ENCODE measurements around the gene CAND1.

Gene CAND1

GRCh38 chr12:67319936-67320335, 50.8 kb downstream of the CAND1 start:
- no peak overlapping the region for H3K27ac ChIP-seq
- TF ChIP-seq CTCF (conservative IDR thresholded peaks at IDR 0.05) = no peak
- TF ChIP-seq ZFX (IDR thresholded peaks at IDR 0.05) = no peak

- TF ChIP-seq CTCF (conservative IDR thresholded peaks at IDR 0.05) = no peak
- no peak for TF ChIP-seq ZFX (IDR thresholded peaks at IDR 0.05)
- H3K27ac ChIP-seq = no peak overlapping the region
Measured at GRCh38 chr12:67320614-67321295, 51.6 kb downstream of the CAND1 start.

- no peak for TF ChIP-seq CTCF (conservative IDR thresholded peaks at IDR 0.05)
- no peak for TF ChIP-seq ZFX (IDR thresholded peaks at IDR 0.05)
- H3K27ac ChIP-seq = no peak overlapping the region
Measured at GRCh38 chr12:67322580-67322979, 53.4 kb downstream of the CAND1 start.

GRCh38 chr12:67323007-67323406, 53.8 kb downstream of the CAND1 start:
- TF ChIP-seq CTCF (conservative IDR thresholded peaks at IDR 0.05) (no peak), ZFX (IDR thresholded peaks at IDR 0.05) (no peak)
- H3K27ac ChIP-seq = no peak overlapping the region

- no peak overlapping the region for H3K27ac ChIP-seq
- TF ChIP-seq CTCF (conservative IDR thresholded peaks at IDR 0.05) (no peak), ZFX (IDR thresholded peaks at IDR 0.05) (no peak)
Measured at GRCh38 chr12:67326637-67327036, 57.5 kb downstream of the CAND1 start.

- H3K27ac ChIP-seq = no peak overlapping the region
- TF ChIP-seq CTCF (conservative IDR thresholded peaks at IDR 0.05) = no peak
- no peak for TF ChIP-seq ZFX (IDR thresholded peaks at IDR 0.05)
Measured at GRCh38 chr12:67327466-67327865, 58.3 kb downstream of the CAND1 start.

GRCh38 chr12:67331123-67331522, 62.0 kb downstream of the CAND1 start:
- H3K27ac ChIP-seq = no peak overlapping the region
- TF ChIP-seq ZFX (IDR thresholded peaks at IDR 0.05) (no peak), CTCF (conservative IDR thresholded peaks at IDR 0.05) (no peak)

All from C4-2B (cell line).